Fibroblast of the conjunctiva (primary cell): ENCODE results near the gene IST1.

Experiments used
- DNase-seq: peaks from one replicate; pipeline ENCODE4 v3.0.0-alpha.2; 2010; ENCODE audit warnings: low read depth

The IST1 gene

GRCh38 chr16:71965223-71965622 lies 69.9 kb downstream of the IST1 start:
- DNase-seq: no peak

- no peak for DNase-seq
Measured at GRCh38 chr16:71966932-71967331, 71.6 kb downstream of the IST1 start.

- no peak for DNase-seq
Measured at GRCh38 chr16:71969353-71969752, 74.0 kb downstream of the IST1 start.

- no peak for DNase-seq
Measured at GRCh38 chr16:71971571-71971970, 76.2 kb downstream of the IST1 start.

GRCh38 chr16:71972356-71972755 lies 77.0 kb downstream of the IST1 start:
- DNase-seq: no peak

- DNase-seq: no peak
Measured at GRCh38 chr16:71973001-71973400, 77.7 kb downstream of the IST1 start.

GRCh38 chr16:71974068-71974818 lies 78.9 kb downstream of the IST1 start:
- DNase-seq: no peak
